ENCODE measurements around the gene SRD5A3.

SRD5A3 gene

GRCh38 chr4:55345980-55346850, at the start of gene SRD5A3:
TSS of gene SRD5A3 (plus strand) at chr4:55346242. CDS start at chr4:55346337, 95 bp downstream.
- DNase-seq = peak; percentile 87 to 90

DNA sequence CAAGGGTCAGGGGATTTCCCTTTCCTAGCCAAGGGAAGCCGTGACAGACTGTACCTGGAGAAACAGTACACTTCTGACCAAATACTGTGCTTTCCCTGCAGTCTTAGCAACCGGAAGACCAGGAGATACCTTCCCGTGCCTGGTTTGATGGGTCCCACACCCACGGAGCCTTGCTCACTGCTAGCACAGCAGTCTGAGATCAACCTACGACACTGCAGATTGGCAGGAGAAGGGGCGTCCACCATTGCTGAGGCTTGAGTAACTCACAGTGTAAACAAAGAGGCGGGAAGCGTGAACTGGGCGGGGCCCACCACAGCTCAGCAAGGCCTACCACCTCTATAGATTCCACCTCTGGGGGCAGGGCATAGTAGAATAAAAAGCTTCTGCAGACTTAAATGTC, 48.7 kb upstream of the SRD5A3 start:
- DNase-seq = no peak

GRCh38 chr4:55303760-55304165, 42.3 kb upstream of the SRD5A3 start:
- DNase-seq = no peak

DNA sequence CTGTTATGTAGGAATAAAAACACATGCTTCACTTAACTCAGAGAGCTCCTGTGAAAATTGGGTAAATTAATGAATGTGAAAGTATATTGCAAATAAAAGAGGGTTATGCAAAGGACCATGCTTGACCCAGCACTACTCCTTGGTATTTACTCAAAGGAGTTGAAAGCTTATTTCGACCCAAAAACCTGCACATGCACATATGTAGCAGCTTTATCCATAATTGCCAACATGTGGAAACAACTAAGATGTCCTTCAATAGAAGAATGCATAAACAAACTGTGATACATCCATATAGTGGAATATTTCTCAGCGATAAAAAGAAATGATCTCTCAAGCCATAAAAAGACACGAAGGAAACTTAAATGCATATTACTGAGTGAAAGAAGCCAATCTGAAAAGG, 41.7 kb upstream of the SRD5A3 start:
- no peak for DNase-seq

GRCh38 chr4:55308071-55308470, 38.0 kb upstream of the SRD5A3 start:
- no peak for DNase-seq

GRCh38 chr4:55311792-55312488, 34.1 kb upstream of the SRD5A3 start:
- DNase-seq = no peak

GRCh38 chr4:55312489-55313101, 33.4 kb upstream of the SRD5A3 start:
- peak; percentile 18 to 38 for DNase-seq

GRCh38 chr4:55314141-55314820, 31.8 kb upstream of the SRD5A3 start:
- no peak for DNase-seq

- peak in 1 of 2 donors; percentile 6 for DNase-seq
These were observed 27.6 kb upstream of the SRD5A3 start for GRCh38 chr4:55318175-55319129.

- peak; percentile 74 to 76 for DNase-seq
These were observed 24.3 kb upstream of the SRD5A3 start for GRCh38 chr4:55321707-55322264.

- no peak for DNase-seq
These were observed 22.7 kb upstream of the SRD5A3 start for GRCh38 chr4:55323375-55323774.

- DNase-seq = no peak
These were observed 19.4 kb upstream of the SRD5A3 start for GRCh38 chr4:55326629-55327028.

DNA sequence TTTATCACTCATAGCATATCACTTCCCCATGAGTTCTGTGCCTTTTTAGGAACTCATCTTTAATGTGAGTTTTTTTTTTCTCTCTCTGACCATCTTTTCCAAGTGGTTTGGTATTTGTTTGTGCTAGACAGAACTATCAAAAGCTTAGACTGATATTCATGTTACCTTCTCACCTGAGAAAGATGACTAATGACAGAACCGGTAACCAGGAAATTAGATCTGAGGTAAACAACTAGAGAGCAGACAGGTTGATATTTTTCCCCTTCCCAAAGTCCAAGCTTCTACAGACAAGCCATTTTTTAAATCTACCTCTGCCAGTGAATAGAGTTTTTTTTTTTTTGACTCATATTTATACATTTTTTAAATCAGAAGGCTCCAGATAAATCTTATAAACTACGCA, 17.0 kb upstream of the SRD5A3 start:
- no peak for DNase-seq

DNA sequence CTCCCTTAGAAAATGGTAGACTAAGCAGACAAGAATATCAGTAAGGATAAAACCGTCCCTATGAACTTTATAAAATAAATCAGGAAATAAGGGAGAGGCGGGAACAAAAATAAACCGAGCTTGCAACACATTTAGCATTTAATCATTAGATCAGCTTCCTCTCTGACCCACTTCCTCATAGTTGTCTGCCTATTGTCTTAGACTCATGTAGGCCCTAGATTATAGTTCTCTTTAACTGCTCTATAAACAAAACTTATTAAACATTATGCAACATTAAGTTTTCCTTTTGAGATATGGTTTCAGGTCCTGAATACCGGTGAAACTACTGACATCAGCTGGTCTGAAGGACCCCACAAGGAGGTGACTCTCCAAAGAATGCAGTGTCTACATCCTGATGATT, 15.8 kb upstream of the SRD5A3 start:
- DNase-seq = no peak

DNA sequence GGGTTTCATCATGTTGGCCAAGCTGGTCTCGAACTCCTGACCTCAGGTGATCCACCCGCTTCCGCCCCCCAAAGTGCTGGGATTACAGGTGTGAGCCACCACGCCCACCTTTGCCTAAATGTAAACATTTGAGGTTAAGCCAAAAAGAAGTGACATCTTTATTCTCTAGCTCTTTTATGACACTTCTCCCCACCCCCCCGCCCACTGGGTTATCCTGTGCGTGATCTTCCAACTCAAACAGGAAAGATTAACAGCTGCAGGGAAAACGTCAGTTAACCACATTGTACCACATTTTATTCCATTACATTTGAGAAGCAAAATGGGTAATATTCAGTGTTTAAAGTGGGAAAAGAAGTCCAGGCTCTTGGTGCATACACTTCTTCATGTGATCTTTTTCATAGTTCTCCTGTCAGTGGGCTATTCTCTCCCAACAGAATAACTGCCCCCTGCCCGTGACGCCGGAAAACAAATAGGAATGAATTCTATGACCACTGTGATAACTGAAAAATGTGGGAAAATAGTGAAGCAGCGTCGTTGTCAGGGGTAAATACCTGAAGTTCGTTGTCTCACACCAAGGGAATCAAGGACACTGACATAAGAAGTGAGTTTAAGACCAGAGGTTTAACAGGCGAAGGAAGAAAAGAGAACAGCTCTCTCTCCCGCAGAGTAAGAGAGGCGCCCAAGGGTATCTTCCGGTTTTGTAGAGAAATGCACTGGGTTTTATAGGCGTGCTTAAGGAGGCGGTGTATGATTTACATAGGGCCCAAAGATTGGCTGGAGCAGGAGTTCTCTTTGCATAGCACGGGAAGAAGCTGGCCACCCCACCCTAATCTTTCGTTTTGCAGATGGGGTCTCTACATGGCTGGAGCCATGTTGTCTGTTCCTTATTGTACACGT, 9.7 kb upstream of the SRD5A3 start:
- peak in 1 of 2 donors; percentile 19 for DNase-seq

DNA sequence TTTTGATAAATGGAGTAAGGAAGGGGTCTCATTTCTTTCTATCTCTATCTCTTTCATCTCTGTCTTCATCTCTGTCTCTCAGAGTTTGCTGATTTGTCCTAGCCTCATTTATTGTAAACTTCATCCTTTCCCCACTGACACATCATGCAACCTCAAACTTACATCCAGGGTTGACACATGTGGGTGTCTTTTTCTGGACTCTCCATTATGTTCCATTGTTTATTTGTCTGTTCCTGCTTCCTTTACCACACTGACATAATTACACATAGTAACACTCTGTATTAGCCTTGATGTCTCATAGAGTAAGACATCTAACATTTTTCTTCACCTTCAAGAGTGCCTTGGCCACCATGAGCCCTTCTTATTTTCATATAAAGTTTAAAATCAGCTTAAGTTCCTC, 8.1 kb upstream of the SRD5A3 start:
- DNase-seq = no peak

DNA sequence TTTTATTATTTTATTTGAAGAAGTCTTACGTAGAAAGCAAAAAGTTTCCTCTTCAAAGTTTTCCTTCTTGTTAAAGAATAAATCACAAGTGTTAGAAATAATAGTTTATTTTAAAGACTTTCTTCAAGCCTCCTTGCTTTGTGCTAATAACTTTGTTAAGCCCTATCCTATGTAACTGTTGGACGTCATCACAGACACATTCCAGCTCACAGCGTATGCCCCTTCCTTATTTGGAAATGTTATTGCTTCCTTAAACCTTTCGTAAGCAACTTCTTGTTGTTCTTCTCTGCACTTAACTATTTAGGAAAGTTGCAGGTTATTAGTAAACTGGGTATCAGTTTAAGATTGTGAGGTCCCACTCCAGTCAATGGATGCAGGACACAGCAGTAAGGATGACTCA, 7.6 kb upstream of the SRD5A3 start:
- no peak for DNase-seq

DNA sequence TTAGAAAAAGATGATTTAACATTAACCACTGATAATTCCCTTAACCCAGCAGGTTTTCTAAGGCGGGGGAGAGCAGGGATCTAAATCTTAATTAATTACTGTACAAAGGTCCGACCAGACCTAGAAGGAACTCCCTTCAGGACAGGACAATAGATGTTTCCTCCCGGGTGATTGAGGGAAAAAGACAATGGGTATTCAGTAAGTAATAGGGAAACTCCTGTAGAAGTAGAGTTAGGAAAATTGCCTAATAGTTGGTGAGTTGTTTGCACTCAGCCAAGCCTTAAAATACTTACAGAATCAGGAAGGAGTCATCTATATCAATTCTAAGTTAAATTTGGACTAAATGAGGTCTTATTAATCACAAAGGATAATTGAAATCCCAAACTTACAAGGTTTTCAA, 5.8 kb upstream of the SRD5A3 start:
- no peak for DNase-seq

DNA sequence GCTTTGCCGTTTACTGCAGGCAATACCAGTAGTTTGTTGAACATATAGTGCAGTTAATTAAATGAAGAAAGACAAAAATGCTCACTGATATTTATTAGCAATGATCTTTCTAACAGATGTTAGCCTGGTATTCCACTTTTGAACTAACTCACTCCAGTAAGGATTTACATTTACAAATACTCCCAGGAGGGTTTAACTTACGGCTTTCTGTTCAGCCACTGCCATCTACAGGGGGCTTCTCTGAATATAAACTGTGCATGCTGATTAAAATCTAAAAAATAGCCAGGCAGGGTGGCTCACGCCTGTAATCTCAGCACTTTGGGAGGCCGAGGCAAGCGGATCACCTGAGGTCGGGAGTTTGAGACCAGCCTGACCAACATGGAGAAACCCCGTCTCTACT, 2.2 kb upstream of the SRD5A3 start:
- DNase-seq = no peak

DNA sequence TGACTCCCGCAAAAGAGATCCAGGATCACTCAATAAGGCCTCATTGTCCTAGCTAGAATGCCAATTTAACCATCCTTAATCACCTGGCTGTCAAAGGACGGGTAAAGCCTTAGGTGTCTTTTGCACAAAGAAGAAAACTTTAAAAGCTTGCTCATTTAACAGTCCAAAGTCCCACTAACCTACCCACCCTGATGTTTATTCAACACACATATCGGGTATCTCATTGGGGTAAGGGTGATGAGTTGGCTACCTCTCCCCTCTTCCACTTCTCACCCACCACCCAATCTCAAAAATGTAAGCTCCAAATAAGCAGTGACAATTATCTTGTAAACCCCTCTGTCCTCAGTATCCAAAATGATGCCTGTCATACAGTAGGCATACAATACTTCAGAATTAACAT, 988 bp upstream of the SRD5A3 start:
- no peak for DNase-seq

DNA sequence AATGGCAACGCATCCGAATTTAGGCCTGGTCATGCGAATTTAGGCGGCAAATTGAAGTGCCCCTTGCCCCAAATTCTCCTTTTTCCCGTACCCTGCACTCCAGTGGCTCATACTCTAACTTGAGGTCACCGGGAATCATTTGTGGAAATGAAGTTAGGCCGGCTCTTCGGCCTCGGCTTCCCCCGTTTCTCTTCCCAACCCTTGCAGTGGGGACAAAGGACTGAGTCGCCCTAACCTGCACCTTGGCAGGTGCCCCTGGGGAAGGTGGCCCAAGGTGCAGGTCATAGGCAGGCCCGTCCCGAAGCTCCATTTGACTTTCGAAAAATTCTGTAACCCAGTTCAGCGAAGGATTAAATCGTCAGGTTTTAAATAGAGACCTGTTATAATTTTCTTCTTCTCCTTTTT, 811 bp downstream of the SRD5A3 start:
- DNase-seq = peak in 1 of 2 donors; percentile 20

All from stimulated activated CD4-positive, alpha-beta T cell treated with anti-CD3 and anti-CD28 coated beads, Interleukin-2, amount 100 ng/mL, for 24 hours (primary cell).